ENCODE measurements around the gene SF3B1.

Gene SF3B1

DNA sequence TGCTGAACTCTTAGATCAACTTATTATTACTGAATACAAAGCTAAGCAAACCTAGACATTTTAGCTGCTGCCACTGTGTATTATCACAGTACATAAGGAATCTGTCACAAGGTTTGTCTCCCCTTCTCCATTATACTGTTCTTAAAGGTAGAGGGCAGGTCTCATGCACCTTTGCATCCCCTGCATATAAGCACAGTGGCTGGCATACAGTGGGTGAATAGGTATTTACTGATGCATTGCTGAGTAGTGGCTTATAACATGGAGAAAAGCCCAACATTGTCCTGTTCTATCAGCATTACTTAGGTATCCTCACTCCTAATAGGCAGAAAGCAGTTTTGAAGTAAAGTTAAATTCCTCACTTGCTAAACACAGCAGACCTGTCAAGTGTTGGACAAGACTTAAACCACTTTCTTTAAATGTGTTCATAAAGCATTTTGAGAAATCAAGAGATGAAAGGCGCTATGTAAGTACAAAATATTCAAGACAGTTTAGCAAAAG, 43.6 kb downstream of the SF3B1 start:
- Histone ChIP-seq H3F3A (ENCODE audit: insufficient read depth, low read length) (no peaks in the 10 kb centered on the region), H3K9ac (ENCODE audit: low read length) (no peak overlapping the region), H3K27me3 (replicated peaks; ENCODE audit: insufficient read depth, low read length) (no peaks in the 10 kb centered on the region), H3K36me3 (replicated peaks; ENCODE audit: insufficient read depth, low read length) (peaks cover 10% of the 10 kb centered on the region; the same call in 1 of the 2 replicates), H3K79me2 (ENCODE audit: low read length) (0 out of 2 replicates have a peak, but pooled peaks cover 7% of the 10 kb centered on the region), H2AFZ (ENCODE audit: low read length) (no peak overlapping the region), H3K4me3 (ENCODE audit: low read length) (no peak overlapping the region), H3K9me2 (replicated peaks; ENCODE audit: insufficient read depth, low read length) (no peaks in the 10 kb centered on the region), H3K4me2 (ENCODE audit: low read depth, low read length) (no peak overlapping the region), H3K27ac (ENCODE audit: low read length) (no peak overlapping the region), H4K20me1 (ENCODE audit: insufficient read depth, low read length) (no peaks in the 10 kb centered on the region), H3K4me1 (ENCODE audit: low read length) (no peaks in the 10 kb centered on the region), H3K9me3 (replicated peaks; ENCODE audit: insufficient read depth, low read length) (no peaks in the 10 kb centered on the region)
- no peak for TF ChIP-seq EZH2 (optimal IDR thresholded peaks at IDR 0.05; ENCODE audit: low read depth, low read length)
- TF ChIP-seq, protein P1, sequence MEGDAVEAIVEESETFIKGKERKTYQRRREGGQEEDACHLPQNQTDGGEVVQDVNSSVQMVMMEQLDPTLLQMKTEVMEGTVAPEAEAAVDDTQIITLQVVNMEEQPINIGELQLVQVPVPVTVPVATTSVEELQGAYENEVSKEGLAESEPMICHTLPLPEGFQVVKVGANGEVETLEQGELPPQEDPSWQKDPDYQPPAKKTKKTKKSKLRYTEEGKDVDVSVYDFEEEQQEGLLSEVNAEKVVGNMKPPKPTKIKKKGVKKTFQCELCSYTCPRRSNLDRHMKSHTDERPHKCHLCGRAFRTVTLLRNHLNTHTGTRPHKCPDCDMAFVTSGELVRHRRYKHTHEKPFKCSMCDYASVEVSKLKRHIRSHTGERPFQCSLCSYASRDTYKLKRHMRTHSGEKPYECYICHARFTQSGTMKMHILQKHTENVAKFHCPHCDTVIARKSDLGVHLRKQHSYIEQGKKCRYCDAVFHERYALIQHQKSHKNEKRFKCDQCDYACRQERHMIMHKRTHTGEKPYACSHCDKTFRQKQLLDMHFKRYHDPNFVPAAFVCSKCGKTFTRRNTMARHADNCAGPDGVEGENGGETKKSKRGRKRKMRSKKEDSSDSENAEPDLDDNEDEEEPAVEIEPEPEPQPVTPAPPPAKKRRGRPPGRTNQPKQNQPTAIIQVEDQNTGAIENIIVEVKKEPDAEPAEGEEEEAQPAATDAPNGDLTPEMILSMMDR (IDR thresholded peaks at IDR 0.05; ENCODE audit: low read length) = no peak
- TF ChIP-seq EZH2phosphoT487 (IDR thresholded peaks at IDR 0.05; ENCODE audit: low read length) = no peak
- DNase-seq = no peak

DNA sequence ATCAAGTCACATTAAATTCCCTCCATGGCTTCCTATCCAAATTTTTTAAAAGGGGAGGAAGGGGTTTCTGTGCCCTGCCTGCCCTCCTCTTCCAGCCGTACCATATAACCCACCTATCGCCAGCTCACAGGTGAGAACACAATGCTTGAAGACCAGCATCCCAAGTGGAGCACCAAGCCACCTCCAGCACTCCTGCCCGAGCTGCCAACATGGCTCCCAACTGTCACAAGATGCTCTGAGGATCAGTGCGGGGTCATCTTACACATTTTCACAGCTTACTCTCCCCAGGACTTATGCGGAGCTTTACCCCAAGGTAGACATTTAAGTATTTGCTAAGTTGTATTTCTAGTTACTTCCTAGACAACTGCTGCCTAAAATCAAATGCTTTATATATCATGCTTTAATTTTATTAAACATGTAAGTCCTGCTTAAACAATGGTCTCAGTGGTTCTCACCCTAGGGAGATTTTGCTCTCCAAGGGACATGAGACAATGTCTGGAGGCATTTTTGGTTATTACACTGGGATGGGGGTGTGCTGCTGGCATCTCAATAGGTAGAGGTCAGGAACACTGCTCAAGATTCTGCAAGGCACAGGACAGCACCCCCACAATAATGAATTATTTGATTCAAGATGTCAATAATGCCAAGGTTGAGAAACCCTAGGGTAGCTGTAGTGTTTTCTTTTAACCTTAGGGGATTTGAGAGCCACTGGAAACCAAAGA, 45.8 kb downstream of the SF3B1 start:
- TF ChIP-seq EZH2phosphoT487 (IDR thresholded peaks at IDR 0.05; ENCODE audit: low read length) (no peak), EZH2 (optimal IDR thresholded peaks at IDR 0.05; ENCODE audit: low read depth, low read length) (no peak)
- TF ChIP-seq, protein P1 (IDR thresholded peaks at IDR 0.05; ENCODE audit: low read length) = no peak
- H3K27me3 ChIP-seq (replicated peaks; ENCODE audit: insufficient read depth, low read length) = no peaks in the 10 kb centered on the region
- H3K79me2 ChIP-seq (ENCODE audit: low read length) = no peaks in the 10 kb centered on the region
- no peaks in the 10 kb centered on the region; the same call in 1 of the 2 replicates for H3K36me3 ChIP-seq (replicated peaks; ENCODE audit: insufficient read depth, low read length)
- H3K27ac ChIP-seq (ENCODE audit: low read length) = no peak overlapping the region
- H3K4me2 ChIP-seq (ENCODE audit: low read depth, low read length) = no peak overlapping the region
- no peak for DNase-seq
- no peaks in the 10 kb centered on the region for H3K4me1 ChIP-seq (ENCODE audit: low read length)
- H3K9me3 ChIP-seq (replicated peaks; ENCODE audit: insufficient read depth, low read length) = no peaks in the 10 kb centered on the region
- H3F3A ChIP-seq (ENCODE audit: insufficient read depth, low read length) = no peaks in the 10 kb centered on the region
- no peaks in the 10 kb centered on the region for H3K9me2 ChIP-seq (replicated peaks; ENCODE audit: insufficient read depth, low read length)
- H3K4me3 ChIP-seq (ENCODE audit: low read length) = no peak overlapping the region
- no peak overlapping the region for H2AFZ ChIP-seq (ENCODE audit: low read length)
- H4K20me1 ChIP-seq (ENCODE audit: insufficient read depth, low read length) = no peaks in the 10 kb centered on the region
- no peak overlapping the region for H3K9ac ChIP-seq (ENCODE audit: low read length)

DNA sequence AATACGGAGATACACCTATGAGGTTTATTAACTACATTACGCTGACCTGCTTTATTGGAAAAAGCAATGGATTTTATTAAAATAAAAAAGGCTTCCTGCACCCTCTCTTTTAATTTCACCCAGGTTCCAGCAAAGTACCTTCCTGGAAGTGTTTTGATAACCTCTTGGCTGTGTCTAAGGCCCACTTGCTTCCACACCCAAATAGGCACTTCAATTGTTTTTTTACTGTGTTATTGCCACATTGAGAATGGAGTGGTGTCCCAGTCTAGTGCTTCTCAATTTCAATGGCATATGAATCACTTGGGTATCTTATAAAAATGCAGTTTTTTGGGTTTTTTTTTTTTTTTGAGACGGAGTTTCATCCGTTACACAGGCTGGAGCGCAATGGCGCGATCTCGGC, 47.6 kb downstream of the SF3B1 start:
- no peak overlapping the region for H3K4me3 ChIP-seq (ENCODE audit: low read length)
- no peaks in the 10 kb centered on the region for H3K27me3 ChIP-seq (replicated peaks; ENCODE audit: insufficient read depth, low read length)
- TF ChIP-seq EZH2 (optimal IDR thresholded peaks at IDR 0.05; ENCODE audit: low read depth, low read length) (no peak), EZH2phosphoT487 (IDR thresholded peaks at IDR 0.05; ENCODE audit: low read length) (no peak)
- TF ChIP-seq, protein P1 (IDR thresholded peaks at IDR 0.05; ENCODE audit: low read length) = no peak
- no peaks in the 10 kb centered on the region; the same call in 1 of the 2 replicates for H3K36me3 ChIP-seq (replicated peaks; ENCODE audit: insufficient read depth, low read length)
- no peak for DNase-seq
- no peaks in the 10 kb centered on the region for H4K20me1 ChIP-seq (ENCODE audit: insufficient read depth, low read length)
- no peaks in the 10 kb centered on the region for H3K9me2 ChIP-seq (replicated peaks; ENCODE audit: insufficient read depth, low read length)
- no peaks in the 10 kb centered on the region for H3K79me2 ChIP-seq (ENCODE audit: low read length)
- no peaks in the 10 kb centered on the region for H3K9me3 ChIP-seq (replicated peaks; ENCODE audit: insufficient read depth, low read length)
- no peak overlapping the region for H3K4me2 ChIP-seq (ENCODE audit: low read depth, low read length)
- H3K4me1 ChIP-seq (ENCODE audit: low read length) = no peaks in the 10 kb centered on the region
- no peaks in the 10 kb centered on the region for H3F3A ChIP-seq (ENCODE audit: insufficient read depth, low read length)
- no peak overlapping the region for H2AFZ ChIP-seq (ENCODE audit: low read length)
- H3K27ac ChIP-seq (ENCODE audit: low read length) = no peak overlapping the region
- no peak overlapping the region for H3K9ac ChIP-seq (ENCODE audit: low read length)

Measured in MM.1S (cell line).